Renal cortex interstitium (tissue), 11 donors: ENCODE data around the gene ULK1. TPM values are rescaled to one million over a fixed set of nuclear protein-coding genes. Genes with fewer than 3 reads are reported as not detected.
A peak's percentile ranks its signal among the peaks of the same experiment; 100 is the strongest.

ENCODE experiments used
- DNase-seq, 11 donors: peaks; one replicate each; pipeline ENCODE4 v3.0.0-alpha.2; 2013; ENCODE audit warnings: low read depth in 9 of 11, low spot score in 4 of 11; ENCODE audit errors: extremely low read depth in 1 of 11
- polyA plus RNA-seq, 3 donors: library from polyadenylated mRNA; unstranded; fragments of 120-200 nt; gene quantifications; one replicate each; pipeline ENCODE4 v1.2.1, GENCODE V29; 2013; ENCODE audit not compliant: insufficient read length in 3 of 3

Gene ULK1
- polyA plus RNA-seq, 3 donors, result 23.7 to 44.8 (median 37.8) TPM

DNA sequence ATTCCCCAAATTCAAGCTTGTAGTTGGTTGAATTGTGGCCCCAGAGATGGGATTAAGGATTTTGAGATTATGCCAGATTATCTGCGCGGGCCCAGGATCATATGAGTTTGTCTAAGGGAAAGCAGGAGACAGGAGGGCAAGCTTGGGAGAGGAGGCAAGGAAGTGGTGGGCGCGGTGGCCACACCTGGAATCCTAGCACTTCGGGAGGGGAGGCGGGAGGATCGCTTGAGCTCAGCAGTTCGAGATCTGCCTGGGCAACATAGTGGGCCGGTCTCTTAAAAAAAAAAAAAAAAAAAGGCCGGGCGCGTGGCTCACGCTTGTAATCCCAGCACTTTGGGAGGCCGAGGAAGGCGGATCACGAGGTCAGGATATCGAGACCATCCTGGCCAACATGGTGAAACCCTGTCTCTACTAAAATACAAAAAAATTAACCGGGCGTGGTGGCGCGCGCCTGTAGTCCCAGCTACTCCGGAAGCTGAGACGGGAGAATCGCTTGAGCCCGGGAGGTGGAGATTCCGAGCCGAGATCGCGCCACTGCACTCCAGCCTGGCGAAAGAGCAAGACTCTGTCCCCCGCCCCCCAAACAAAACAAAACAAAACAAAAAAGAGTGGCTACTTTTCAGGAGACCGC, 33.8 kb downstream of the ULK1 start:
- no peak for DNase-seq

DNA sequence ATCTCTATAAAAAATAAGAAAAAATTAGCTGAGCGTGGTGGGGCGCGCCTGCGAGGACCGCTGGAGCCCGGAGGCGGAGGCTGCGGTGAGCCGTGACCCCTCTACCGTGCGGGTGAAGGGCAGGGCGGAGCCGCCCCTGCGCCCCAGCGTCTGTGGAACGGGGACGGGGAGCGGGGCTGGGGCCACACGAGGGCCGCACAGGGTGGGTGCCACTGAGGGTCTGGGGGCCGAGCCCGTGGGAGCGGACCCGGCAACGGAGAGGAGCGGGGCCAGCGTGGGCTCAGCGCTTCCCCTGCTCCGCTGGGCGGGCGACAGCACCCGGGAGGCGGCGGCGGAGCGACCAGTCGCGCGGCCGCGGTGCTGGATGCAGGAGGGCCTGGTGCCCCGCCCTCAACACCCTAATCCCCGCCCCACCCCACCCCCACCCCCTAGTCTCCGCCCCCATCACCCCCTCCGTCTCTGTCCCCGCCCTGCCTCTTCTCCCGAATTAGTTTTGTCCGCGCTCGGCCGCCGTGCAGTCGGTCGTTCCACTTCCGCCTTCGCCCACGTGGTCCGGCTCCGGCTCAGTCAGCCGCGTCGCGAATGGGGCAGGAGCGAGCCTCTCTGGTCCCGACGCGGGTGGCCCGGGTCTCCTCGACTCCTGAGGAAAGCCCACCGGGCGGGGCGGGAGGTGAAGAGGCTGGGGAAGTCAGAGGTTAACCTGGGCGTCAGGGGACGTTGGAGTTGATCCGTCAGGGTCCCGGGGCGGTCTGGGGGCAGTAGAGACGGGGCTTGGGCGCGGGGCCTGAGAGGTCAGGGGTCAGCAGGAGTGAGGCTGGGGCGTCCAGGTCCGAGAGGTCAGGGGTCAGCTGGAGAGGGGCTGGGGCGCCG, 34.5 kb downstream of the ULK1 start, which contains the start of gene PUS1:
PUS1 (plus strand) TSS at position 566 of the 870 bp plus-strand sequence. CDS start 447 bp downstream, outside the sequence.
- DNase-seq, result peak; percentile 77 to 94 (median 89)

DNA sequence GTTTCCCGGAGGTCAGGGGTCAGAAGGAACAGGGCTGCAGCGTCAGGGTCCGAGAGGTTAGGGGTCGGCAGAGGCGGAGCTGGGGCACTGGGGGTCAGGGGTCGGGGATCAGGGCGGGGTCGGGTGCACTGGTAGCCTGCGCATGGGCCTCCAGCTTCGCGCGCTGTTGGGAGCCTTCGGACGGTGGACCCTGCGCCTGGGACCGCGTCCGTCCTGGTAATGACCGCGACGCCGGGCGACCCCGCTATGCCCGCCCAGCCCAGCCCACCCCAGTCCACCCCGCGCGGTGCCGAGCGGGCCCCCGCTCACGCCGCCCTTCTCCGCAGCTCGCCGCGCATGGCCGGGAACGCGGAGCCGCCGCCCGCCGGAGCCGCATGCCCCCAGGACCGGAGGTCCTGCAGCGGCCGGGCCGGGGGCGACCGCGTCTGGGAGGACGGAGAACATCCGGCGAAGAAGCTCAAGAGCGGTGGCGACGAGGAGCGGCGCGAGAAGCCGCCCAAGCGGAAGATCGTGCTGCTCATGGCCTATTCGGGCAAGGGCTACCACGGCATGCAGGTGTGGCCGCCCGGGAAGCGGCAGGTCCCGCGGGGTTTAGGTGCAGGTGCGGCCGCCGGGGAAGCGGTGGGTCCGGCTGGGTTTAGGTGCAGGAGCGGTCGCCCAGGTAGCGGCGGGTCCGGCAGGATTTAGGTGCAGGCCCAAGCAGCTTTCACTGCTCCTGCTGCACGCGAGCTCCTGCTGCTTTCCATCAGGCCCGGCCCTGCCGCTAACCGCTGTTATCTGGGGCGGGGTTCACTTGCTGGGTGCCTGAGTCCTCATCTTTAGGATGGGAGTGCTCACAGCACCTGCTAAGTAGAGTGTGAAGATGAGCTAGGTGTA, 35.4 kb downstream of the ULK1 start:
- DNase-seq, result no peak

DNA sequence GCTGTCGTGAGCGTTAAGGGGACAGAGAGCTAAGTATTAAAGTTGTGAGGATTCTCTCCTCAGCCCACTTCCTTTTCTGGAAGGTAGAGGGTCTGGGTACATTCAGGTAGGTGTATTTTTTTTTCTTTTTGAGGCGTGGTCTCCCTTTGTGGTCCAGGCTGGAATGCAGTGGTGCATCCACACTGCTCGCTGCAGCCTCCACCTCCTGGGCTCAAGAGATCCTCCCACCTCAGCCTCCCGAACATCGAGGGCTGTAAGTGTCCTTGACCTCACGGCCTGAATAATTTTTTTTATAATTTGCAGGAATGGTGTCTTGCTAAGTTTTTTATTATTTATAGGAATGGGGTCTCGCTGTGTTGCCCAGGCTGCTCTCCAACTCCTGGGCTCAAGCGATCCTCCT, 36.1 kb downstream of the ULK1 start:
- no peak for DNase-seq

DNA sequence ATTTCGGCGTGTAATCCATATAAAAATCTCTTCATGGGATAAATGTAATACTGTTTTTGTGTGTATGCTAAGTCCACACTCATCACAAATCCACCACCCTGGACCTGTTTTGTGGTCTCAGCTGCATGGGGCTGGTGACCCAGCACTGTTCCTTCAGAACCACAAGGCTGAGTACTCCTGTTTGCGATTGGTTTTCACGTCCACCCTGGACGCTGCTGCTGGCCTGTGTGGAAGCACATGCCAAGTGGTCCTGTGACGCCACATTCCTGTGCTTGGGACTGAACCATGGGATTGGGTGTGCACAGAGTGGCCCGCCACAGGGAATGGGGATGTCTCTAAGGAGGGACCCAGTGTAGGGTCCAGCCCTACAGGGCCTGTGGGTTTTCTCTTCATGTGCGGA, 39.0 kb downstream of the ULK1 start:
- no peak for DNase-seq

DNA sequence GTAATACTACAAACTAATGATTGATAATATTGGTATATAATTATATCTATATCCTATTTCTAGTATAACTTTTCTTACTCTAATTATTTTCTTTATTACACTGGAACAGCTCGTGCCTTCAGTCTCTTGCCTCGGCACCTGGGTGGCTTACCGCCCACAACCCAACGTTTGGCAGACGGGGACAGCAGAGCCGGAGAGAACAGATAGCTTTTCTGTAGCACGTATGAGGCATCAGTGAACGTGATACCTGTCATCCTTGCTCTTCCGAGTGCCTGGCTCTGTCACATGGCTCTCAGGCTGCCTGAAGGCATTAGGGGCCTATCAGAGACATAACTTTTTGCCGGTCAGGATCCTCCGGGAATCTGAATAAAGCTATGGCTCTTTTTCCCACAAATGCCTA, 40.1 kb downstream of the ULK1 start:
- no peak for DNase-seq

DNA sequence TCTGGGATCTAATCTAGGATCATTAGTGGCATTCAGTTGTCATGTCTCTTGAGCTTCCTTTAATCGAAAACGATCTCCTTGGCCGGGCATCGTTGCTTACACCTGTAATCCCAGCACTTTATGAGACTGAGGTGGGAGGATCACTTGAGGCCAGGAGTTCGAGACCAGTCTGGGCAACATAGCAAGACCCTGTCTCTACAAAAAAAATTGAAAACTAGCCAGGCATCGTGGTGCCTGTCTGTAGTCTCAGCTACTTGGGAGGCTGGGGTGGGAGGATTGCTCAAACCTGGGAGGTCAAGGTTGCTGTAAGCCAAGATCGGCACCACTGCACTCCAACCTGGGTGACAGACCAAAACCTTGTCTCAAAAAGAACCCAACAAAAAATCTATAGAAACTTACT, 43.7 kb downstream of the ULK1 start:
- DNase-seq, result no peak

DNA sequence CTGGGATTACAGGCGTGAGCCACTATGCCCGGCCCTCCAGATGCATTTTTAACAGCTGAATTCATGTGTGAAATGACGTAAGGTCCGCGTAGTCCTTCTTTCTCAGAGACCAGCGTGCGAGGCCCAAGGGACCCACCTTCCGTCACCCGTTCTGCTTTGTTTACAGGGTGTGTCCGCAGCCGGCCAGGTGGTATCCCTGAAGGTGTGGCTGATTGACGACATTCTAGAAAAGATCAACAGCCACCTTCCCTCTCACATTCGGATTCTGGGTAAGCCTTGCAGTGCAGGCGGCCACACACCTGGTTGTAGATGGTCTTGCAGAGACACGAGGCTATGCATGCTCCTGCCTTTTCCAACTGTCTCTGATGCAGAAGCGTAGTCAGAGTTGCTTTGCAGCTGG, 44.6 kb downstream of the ULK1 start:
- no peak for DNase-seq

DNA sequence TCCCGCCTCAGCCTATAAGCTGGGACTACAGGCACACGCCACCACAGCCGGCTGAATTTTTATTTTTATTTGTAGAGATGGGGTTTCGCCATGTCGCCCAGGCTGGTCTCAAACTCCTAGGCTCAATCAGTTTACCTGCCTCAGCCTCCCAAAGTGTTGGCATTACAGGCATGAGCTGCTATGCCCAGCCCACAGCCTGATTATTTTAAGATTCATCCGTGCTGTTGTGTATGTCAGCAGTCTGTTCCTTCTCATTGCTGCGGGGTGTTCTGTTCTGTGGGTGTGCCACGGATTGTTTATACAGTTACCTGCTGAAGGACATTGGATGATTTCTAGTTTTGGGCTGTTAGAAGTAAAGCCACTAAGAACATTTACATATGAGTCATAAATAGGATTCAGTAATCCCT, 45.7 kb downstream of the ULK1 start:
- no peak for DNase-seq

DNA sequence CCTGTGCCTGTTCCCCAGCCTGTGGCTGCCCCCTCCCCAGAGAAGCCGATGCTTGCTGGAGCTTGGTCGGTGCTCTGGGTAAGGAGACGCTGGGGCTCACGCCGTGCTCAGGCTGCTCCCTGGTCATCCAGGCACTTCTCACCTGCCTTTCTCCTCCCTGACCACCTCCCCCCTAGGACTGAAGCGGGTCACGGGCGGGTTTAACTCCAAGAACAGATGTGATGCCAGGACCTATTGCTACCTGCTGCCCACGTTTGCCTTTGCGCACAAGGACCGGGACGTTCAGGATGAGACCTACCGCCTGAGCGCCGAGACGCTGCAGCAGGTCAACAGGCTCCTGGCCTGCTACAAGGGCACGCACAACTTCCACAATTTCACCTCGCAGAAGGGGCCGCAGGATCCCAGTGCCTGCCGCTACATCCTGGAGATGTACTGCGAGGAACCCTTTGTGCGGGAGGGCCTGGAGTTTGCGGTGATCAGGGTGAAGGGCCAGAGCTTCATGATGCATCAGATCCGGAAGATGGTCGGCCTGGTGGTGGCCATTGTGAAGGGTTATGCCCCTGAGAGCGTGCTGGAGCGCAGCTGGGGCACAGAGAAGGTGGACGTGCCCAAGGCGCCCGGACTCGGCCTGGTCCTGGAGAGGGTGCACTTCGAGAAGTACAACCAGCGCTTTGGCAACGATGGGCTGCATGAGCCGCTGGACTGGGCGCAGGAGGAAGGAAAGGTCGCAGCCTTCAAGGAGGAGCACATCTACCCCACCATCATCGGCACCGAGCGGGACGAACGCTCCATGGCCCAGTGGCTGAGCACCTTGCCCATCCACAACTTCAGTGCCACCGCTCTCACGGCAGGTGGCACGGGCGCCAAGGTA, 46.9 kb downstream of the ULK1 start:
- no peak for DNase-seq

DNA sequence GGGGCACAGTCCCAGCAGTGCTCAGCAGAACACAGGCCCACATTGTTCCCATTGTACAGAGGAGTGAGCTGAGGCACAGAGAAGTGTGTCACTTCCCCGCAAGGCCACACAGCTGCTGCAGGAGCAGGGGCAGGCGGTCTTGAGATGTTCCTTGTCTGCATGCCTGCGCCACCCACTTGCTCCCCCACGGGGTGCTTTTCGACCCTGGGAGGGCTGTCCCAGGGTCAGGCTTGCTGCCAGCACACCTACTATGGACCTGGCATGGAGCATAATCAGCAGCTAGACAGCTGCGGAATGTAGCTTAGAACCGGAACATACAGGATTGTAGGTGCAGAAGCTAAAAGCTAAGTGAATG, 47.5 kb downstream of the ULK1 start:
- DNase-seq, result no peak

DNA sequence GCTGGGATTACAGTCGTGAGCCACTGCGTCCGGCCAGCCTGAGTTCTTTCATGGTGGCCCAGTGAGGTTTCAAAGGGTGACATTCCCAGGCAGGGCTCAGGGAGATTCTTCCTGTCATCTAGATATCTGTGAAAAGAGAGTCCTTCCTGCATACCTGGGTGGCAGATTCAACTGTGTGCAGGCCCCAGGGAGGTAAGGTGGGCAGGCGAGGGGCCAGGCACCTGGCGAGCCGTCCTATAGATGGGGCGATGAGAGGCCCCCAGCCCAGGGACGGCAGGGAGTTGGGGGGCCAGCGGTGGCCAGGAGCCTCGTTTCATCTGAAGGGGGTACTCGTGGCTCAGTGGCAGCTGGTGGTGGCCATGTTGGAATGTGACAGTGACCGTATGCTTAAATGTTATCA, 48.2 kb downstream of the ULK1 start:
- DNase-seq, result no peak

DNA sequence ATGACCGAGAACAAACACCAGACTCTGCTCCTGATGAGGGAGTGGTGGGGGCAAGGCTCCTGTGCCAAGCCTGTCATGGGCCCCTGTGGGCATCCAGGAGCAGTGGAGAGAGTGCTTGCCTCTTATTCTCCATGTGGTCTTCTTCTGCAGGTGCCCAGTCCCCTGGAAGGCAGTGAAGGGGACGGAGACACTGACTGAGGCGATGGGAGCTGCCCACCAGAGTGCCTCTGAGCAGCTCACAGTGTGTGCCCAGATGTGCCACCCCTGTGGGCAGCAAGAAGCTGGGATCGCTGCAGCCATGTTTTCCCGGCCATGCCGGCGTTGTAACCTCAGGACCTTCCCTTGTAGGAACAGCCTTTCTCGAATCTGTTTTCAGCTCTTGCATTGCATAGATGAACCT, 49.0 kb downstream of the ULK1 start:
- no peak for DNase-seq

DNA sequence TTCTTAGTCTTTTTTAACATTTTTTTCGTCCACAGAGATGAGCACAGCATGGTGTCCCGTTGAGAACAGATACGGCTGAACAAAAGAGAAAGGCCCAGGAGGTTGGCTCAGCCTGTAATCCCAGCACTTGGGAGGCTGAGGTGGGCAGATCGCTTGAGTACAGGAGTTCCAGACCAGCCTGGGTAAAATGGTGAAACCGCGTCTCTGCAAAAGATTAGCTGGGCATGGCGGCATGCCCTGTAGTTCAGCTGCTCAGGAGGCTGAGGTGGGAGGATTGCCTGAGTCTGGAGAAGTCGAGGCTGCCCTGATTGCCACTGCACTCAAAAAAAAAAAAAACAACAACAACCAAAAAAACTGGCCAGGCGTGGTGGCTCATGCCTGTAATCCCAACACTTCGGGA, 49.5 kb downstream of the ULK1 start:
- no peak for DNase-seq

DNA sequence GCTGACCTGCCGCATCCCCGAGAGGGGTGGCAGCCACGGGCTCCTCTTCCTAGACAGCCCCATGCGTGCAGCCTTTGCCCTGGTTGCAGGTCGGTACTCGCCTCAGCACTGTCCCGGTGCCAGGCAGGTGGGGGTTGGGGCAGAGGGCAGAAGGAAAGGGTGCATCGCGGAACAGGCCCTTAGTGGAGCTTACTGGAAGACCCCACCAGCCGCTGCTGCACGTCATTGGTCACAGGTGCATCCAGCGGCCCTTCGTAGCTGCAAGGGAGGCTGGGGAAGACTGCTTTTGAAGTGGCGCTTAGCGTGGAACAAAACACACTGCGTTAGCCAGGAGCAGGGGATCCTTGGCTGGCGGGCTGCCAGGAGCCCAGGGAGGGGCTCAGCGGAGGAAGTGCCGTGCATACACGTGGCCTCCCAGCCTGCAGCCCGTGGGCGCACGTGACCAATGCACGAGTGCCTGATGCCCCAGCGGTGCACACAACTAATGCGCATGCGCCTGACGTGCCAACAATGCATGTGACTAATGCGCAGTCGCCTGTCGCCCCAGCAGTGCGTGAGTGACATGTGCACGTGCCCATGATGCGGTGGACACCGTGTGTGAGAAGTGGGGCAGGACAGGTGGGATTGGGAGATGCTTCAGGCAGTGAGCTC, 50.3 kb downstream of the ULK1 start:
- no peak for DNase-seq

DNA sequence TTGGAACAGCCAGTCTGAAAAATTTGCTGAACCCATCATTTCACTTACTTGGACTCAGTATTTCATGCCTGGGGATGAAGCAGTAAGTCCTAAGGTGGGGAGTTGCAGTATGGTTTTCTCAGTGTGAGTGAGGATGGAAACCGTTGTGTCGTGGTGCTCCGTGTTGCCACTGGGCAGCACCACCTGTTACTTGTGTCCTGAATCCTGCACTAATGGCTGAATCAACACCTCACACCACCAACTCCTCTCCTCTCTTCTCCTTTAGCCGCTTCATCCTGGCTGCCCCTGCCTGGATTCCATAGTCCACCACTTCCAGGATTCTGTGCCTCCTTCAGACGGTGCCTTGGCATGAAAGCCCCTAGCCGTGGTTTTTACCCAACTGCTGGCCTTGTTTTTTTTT, 52.3 kb downstream of the ULK1 start:
- no peak for DNase-seq

DNA sequence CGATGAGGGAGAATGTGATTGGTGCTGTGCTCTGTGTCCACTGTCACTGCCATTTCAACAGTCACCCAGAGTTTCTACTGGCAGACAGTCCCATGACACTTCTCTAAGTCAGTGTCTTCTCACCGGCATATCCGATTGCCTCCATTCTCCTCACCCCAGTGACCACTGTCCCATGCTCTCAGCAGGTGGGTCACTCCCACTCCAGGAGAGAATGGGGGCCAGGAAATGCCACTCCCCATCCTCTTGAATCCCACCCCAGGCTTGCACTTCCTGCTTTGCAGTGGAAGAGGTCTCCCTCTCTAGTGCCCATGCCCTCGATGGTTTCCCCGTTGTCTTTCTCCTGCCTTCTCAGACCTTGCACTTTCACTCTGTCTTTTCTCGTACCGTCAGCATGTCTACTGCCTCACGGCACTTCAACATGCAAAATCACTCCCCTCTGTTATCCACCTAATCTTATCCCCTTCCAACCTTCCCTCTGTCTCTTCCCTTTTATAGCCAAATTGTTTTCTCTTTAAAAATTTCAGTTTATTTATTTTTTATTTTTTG, 53.1 kb downstream of the ULK1 start:
- no peak for DNase-seq

DNA sequence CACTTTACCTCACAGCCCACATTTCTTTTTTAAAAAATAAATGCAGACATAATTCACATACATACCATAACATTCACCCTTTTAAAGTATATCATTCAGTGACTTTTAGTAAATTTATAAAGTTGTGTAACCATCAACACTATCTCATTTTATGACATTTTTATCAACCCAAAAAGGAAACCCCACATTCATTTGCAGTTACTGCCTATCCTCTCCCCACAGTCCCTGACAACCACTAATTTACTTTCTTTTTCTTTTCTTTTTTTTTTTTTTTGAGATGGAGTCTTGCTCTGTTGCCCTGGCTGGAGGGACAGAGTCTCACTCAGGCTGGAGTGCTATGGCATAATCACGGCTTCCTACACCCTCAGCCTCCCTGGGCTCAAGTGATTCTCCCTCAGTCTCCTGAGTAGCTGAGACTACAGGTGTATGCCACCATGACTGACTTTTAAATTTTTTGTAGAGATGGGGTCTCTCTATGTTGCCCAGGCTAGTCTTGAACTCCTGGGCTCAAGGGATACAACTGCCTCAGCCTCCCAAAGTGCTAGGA, 53.8 kb downstream of the ULK1 start:
- no peak for DNase-seq
